BJ (cell line): ENCODE data around the gene TMEM236. TPM values are rescaled to one million over a fixed set of nuclear protein-coding genes. Genes with fewer than 3 reads are reported as not detected.

ENCODE experiments used
- CTCF ChIA-PET: fragments of 350-600 bp; formaldehyde crosslinking; extraction: SDS; loops from one replicate; lab custom pipeline; 2021; ENCODE audit warnings: antibody characterized with exemption, inconsistent platforms; lab: Yijun Ruan, JAX
- POLR2A ChIA-PET: fragments of 300-600 bp; sonication (Branson Sonifier 250); formaldehyde crosslinking; extraction: SDS; loops from one replicate; lab custom pipeline; 2021; ENCODE audit warnings: antibody characterized with exemption; lab: Charles Lee
- DNase-seq: peaks from one replicate; pipeline ENCODE4 v3.0.0-alpha.2; 2011; ENCODE audit warnings: low read depth
- H3K27me3 ChIP-seq: 2 replicates; pipeline ENCODE4 v1.6.0; 2011; ENCODE audit warnings: low read length; ENCODE audit not compliant: control insufficient read depth, insufficient read depth
- H3K36me3 ChIP-seq: 2 replicates; pipeline ENCODE4 v1.5.1; 2011; ENCODE audit warnings: low read length; ENCODE audit not compliant: control insufficient read depth, insufficient read depth
- H3K4me3 ChIP-seq: 2 replicates; pipeline ENCODE4 v1.5.1; 2011; ENCODE audit warnings: low read depth, mild to moderate bottlenecking, control low read depth, low read length
- CTCF ChIP-seq: IDR thresholded peaks from 2 replicates; pipeline ENCODE4 v1.5.1; 2011; ENCODE audit warnings: low read depth, mild to moderate bottlenecking, control low read depth, inconsistent platforms, low read length, moderate library complexity; ENCODE audit not compliant: insufficient read depth
- polyA plus RNA-seq: library from polyadenylated mRNA; depleted of rRNA; stranded (reverse); fragments of >200 nt; gene quantifications from 2 replicates; pipeline ENCODE4 v1.2.3, GENCODE V29; 2011

Gene TMEM236
- polyA plus RNA-seq, 1 experiment = 0.02 TPM

DNA sequence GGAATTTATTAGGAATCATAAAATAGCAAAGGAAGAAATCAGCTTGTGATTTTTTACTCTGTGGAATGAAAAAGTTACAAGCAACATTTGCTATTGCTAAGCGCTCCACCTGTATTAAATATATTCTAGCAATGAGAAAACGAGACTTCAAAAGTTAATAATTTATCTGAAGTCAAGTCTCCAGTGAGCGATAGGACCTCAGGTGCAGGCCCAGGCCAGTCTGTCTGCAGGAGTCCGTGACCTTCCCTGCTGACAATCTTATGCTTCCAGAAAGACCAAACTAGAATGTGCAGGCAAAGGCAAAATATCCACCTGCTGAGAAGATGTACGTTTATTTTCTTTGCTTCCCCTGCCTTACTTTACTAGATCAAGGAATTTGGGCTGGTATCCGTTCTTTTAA lies 79.9 kb downstream of the TMEM236 start:
- CTCF ChIA-PET = no interaction called here
- Histone ChIP-seq H3K27me3 (0 out of 2 replicates have a peak, but pooled peaks cover 2% of the 10 kb centered on the region), H3K36me3 (no peaks in the 10 kb centered on the region), H3K4me3 (no peak overlapping the region)
- DNase-seq = no peak
- no peak for TF ChIP-seq CTCF
- POLR2A ChIA-PET = no interaction called here

- H3K27me3 ChIP-seq = 0 out of 2 replicates have a peak, but pooled peaks cover 1% of the 10 kb centered on the region
- CTCF ChIA-PET = interaction anchor here (0.5 to 1.8 kb wide), 2 partner anchors 15 to 237 kb away, joined by 4 to 5 read pairs; no protein-coding TSS in a partner anchor
Measured at GRCh38 chr10:17833656-17834055, 81.7 kb downstream of the TMEM236 start.

GRCh38 chr10:17835688-17836087 lies 83.7 kb downstream of the TMEM236 start:
- ChIA-PET POLR2A (no interaction called here), CTCF (interaction anchor here (0.6 to 1.4 kb wide), 2 partner anchors 11 to 358 kb away, joined by 3 to 4 read pairs; no protein-coding TSS in a partner anchor)
- no peak for TF ChIP-seq CTCF
- DNase-seq = peak; percentile 70
- no peaks in the 10 kb centered on the region for H3K36me3 ChIP-seq
- H3K4me3 ChIP-seq = no peak overlapping the region
- no peaks in the 10 kb centered on the region for H3K27me3 ChIP-seq

More at GRCh38 chr10:17833656-17834055, 81.7 kb downstream of the TMEM236 start:
- POLR2A ChIA-PET = no interaction called here
- no peak for TF ChIP-seq CTCF
- Histone ChIP-seq H3K4me3 (no peak overlapping the region), H3K36me3 (no peaks in the 10 kb centered on the region)
- no peak for DNase-seq

DNA sequence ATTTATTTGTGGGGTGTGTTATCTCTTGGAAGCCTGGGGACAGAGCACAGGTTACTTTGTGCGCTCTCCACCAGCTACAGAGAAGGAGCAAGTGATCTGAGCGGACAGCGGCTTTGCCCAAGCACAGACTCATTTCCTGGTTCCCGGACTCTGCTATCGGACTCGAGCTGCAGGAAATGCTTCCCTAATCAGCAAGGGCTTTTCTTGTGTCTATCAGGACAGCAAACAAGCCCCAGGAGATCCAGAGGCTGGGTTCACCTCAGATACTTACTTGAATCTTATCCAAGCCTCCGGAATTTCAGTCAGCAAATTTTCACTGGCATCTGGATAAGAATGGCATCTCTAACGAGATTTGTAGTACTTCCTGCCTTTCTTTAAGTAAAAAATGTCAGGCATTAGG lies 84.9 kb downstream of the TMEM236 start:
- Histone ChIP-seq H3K27me3 (no peaks in the 10 kb centered on the region), H3K4me3 (peak overlapping the region; percentile 18; the same call in 1 of the 2 replicates), H3K36me3 (no peaks in the 10 kb centered on the region)
- TF ChIP-seq CTCF = no peak
- DNase-seq = no peak
- POLR2A ChIA-PET = no interaction called here
- CTCF ChIA-PET = interaction anchor here (1.3 to 3.3 kb wide), 4 partner anchors 10 to 379 kb away, joined by 3 to 16 read pairs (median 4); no protein-coding TSS in a partner anchor

- DNase-seq = no peak
- POLR2A ChIA-PET = no interaction called here
- CTCF ChIA-PET = interaction anchor here (0.5 to 3.3 kb wide), 5 partner anchors 9 to 1983 kb away, joined by 3 to 16 read pairs (median 4); no protein-coding TSS in a partner anchor
- no peak for TF ChIP-seq CTCF
- Histone ChIP-seq H3K27me3 (no peaks in the 10 kb centered on the region), H3K4me3 (no peak overlapping the region), H3K36me3 (no peaks in the 10 kb centered on the region)
Measured at GRCh38 chr10:17838080-17838648, 86.2 kb downstream of the TMEM236 start.
